Stimulated activated CD8-positive, alpha-beta memory T cell treated with anti-CD3 and anti-CD28 coated beads, Interleukin-12 subunit alpha, Interleukin-12 subunit beta, amount 100 ng/mL, for 24 hours (primary cell): Measurements from ENCODE around the gene VAV3.
"Not testable (repeated sequence)": the region's sequence is repeated elsewhere in the genome, so short reads cannot be mapped to it uniquely, and the experiment has no call there.

Experiments used
- DNase-seq: peaks from one replicate; pipeline ENCODE4 v3.0.0-alpha.2; 2020; ENCODE audit errors: extremely low read depth

VAV3 gene

GRCh38 chr1:107894605-107895004 is 70.4 kb downstream of the VAV3 start:
- DNase-seq, result no peak

GRCh38 chr1:107893350-107893749 is 71.6 kb downstream of the VAV3 start:
- DNase-seq, result not testable (repeated sequence)

DNA sequence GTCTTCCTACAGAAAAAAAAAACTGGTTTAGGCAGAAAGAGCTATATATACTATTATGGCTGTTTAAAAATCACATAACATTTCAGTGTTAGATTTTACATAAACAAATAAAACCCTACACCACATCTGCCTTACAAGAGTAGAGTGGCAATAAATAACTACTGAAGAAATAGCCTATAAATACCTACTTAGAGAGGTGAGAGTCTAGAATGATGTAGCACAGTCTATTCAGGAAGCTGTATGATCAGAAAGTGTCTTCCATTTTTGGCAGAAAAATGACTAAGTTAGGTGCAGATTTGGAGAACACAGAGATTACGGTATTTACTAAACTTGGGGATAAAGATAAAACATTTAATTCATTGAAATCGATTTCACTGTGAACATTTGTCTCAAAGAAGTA is 75.5 kb downstream of the VAV3 start:
- DNase-seq, result no peak

- no peak for DNase-seq
Observed at GRCh38 chr1:107883562-107883961, 81.4 kb downstream of the VAV3 start.

GRCh38 chr1:107879927-107880326 is 85.1 kb downstream of the VAV3 start:
- no peak for DNase-seq

GRCh38 chr1:107879346-107879745 is 85.6 kb downstream of the VAV3 start:
- no peak for DNase-seq

GRCh38 chr1:107877745-107878144 is 87.2 kb downstream of the VAV3 start:
- DNase-seq, result no peak

- no peak for DNase-seq
Observed at GRCh38 chr1:107877092-107877491, 87.9 kb downstream of the VAV3 start.

DNA sequence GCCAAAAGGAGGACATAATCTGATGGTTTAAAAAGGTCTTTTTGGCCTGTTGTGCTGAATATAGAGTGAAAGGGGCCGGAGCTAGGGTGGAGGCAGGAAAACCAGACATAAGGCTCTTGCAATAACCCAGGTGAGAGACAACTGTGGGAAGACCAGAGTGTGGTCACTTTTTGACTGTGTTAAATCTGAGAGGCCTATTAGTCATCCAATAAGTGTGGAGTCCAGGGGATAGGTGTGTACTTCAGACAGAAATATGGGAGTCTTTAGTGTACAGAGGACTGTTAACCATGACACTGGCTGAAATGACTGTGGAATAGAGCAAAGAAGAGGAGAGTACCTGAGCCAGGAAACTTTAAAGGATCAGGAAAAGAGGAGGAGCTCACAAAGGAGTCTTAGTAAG is 89.3 kb downstream of the VAV3 start:
- no peak for DNase-seq

GRCh38 chr1:107874221-107874620 is 90.8 kb downstream of the VAV3 start:
- DNase-seq, result no peak

- DNase-seq, result no peak
Observed at GRCh38 chr1:107871687-107872395, 93.1 kb downstream of the VAV3 start.

DNA sequence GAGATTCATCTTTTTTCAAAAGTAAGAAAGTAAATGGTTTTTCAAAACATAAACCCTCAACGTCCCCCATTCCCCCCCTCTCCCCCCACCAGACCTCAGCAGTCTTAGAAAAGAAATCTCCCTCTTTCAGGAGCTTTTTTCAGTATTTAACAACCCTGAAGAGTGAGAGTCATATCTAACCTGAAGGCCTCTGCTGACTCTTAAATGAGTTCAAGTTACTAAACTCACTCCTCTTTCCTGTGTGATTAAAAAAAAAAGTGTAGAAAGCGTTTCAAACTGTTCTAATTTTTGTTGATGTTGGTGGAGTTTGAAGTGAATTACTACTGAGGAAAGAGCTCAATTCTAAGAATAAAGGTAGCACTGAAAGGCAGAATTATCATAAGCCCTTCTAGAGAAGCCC is 93.7 kb downstream of the VAV3 start:
- no peak for DNase-seq

- no peak for DNase-seq
Observed at GRCh38 chr1:107870696-107871095, 94.3 kb downstream of the VAV3 start.

DNA sequence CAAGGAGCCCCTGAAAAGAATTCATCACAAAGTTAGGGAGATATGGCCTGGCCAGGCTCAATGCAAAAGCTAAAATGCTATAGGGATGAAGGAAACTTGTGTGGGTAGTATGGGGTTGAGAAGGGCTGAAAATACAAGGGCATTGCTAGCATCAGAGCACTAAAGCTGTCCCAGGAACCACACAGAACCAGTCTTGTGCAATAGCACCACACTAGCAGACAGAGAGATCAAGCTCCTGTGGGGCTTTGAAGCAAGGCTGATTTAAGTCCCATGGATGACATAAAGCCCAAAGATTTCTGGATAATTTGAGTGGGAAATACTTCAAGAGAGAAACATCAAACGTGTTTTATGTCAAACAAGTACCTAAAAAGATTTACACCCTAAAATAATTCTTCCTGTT is 97.1 kb downstream of the VAV3 start:
- DNase-seq, result no peak

DNA sequence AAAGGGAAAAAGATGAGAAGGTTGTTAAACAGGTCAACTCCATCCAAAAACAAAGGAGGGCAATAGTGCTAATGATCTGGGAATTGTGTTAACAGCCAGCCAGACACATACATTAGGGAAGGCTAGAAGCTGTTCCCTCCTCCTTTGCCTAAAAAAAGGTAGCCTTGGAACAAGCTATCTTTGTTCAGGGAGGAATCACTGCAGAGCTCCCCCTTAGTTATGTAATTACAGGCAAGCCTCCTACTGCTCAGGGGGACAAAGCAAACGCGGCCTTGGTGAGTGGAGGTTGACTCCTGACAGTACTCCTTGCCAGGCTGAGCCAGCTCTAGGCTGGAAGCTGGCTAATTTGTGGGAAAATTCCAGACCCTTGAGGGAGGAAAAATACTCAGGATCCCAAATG is 97.6 kb downstream of the VAV3 start:
- DNase-seq, result no peak

GRCh38 chr1:107866870-107867269 is 98.1 kb downstream of the VAV3 start:
- no peak for DNase-seq

GRCh38 chr1:107865627-107866026 is 99.4 kb downstream of the VAV3 start:
- no peak for DNase-seq

- no peak for DNase-seq
Observed at GRCh38 chr1:107863342-107863741, 101.6 kb downstream of the VAV3 start.

DNA sequence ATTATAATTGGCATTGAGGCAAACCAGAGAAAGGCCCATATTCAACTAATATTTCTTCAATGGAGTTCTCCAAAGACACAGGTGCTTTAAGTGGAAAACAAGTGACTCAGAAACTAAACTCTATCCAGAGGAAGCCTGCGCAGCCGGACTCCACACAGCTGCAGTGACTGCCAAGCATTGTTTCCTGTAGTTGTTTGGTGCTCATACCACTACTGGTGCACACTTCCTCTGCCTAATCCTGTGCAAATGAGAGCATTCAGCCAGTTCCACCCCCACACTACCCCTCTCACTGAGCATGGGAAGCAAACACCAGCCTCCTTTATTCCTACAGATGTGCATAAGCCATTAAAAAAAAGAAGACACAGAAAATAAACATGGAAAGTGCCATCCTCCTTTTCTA is 102.9 kb downstream of the VAV3 start:
- DNase-seq, result no peak

DNA sequence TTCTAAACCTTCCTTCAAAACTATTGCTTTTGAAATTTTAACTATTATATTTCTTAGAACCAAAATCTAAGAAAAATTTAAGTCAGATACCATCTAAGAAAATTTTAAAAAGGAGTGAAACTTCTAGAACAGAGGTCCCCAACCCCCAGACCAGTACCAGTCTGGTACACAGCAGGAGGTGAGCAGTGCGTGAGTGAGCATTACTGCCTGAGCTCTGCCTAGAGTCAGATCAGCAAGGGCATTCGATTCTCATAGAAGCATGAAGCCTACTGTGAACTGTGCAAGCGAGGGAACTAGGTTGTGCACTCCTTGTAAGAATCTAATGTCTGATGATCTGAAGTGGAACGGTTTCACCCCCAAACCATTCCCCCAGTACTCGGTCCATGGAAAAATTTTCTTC is 106.7 kb downstream of the VAV3 start:
- DNase-seq, result no peak

DNA sequence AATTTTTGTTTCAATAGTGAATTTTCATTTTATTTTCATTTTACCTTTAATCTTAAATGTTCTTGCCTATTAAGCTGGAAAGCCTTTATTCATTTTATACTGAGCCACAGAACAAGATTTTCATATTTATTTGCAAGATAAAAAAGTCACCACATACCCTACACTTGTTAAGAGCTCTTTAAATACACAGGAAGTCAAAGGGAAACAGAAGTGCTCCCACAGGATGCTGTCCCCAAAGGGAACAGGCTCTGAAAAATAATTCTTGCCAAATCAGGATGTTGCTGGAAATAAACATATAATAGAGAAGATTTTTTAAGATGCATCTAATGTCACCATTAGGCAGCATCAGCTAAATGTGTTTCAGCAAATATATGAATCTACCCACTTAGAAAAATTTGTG is 113.6 kb downstream of the VAV3 start:
- no peak for DNase-seq

DNA sequence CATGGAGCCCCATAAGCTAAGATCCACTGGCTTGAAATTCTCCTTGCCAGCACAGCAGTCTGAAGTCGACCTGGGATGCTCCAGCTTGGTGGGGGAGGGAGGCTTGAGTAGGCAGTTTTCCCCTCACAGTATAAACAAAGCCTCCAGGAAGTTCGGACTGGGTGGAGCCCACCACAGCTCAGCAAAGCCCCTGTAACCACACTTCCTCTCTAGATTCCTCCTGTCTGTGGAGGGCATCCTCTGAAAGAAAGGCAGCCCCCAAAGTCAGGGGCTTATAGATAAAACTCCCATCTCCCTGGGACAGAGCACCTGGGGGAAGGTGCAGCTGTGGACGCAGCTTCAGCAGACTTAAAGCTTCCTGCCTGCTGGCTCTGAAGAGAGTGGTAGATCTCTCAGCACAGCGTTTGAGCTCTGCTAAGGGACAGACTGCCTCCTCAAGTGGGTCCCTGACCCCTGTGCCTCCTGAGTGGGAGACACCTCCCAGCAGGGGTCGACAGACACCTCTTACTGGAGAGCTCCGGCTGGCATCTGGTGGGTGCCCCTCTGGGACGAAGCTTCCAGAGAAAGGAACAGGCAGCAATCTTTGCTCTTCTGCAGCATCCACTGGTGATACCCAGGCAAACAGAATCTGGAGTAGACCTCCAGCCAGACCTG is 120.3 kb downstream of the VAV3 start:
- DNase-seq, result not testable (repeated sequence)

DNA sequence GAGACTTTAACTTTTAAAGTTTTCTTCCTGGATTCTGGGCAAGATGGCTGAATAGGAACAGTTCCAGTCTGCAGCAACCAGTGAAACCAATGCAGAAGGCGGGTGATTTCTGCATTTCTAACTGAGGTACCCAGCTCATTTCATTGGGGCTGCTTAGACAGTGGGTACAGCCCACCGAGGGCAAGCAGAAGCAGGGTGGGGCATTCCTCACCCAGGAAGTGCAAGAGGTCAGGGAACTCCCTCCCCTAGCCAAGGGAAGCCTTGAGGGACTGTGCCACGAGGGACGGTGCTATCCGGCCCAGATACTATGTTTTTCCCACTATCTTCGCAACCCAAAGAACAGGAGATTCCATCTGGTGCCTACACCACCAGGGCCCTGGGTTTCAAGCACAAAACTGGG is 121.0 kb downstream of the VAV3 start:
- DNase-seq, result no peak

- DNase-seq, result no peak
Observed at GRCh38 chr1:107842241-107842640, 122.7 kb downstream of the VAV3 start.
